Measurements from ENCODE around the gene MEGF6. TPM values are rescaled to one million over a fixed set of nuclear protein-coding genes. Genes with fewer than 3 reads are reported as not detected.

Gene MEGF6
- total and polyA plus RNA-seq, 2 donors (not counting 3 experiments of a cell fraction or from before 2014, with no cell fraction given): 22.5 to 63.7 TPM

DNA sequence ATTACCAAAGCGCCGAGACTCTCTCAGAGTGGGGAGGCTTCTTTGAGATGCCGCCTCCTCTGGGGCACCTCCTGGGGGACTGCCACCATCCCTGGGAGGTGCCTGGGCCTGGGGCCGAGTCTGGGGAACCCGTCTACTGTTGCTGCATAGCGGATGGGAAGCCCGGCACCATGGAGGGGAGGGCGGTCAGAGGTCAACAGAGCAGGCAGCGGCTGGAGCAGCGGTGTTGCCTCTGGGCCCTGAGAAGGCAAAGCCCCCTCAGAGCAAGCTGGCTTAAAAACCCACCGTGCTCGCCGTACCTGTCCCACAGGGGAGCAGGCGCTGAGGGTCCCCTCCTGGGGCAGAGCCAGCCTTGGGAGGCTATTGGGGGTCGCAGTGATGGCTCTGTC, 94.8 kb downstream of the MEGF6 start:
- intact Hi-C loops (cut with micrococcal nuclease): no loop called here
- no peak for DNase-seq (ENCODE audit: low read depth, low spot score)
- CTCF ChIA-PET: interaction anchor here (1.2 kb wide), 1 partner anchor 10 kb away, joined by 3 read pairs; no protein-coding TSS in a partner anchor
- H3K4me1 ChIP-seq (ENCODE audit: control insufficient read depth, extremely low read depth, insufficient read depth, low read length): no peaks in the 10 kb centered on the region
- TF ChIP-seq POLR2AphosphoS5 (IDR thresholded peaks at IDR 0.05; ENCODE audit: insufficient read depth, low read depth, low read length) (no peak), EZH2 (IDR thresholded peaks at IDR 0.05; ENCODE audit: borderline replicate concordance, low read depth, low read length, severe bottlenecking) (no peak), POLR2A (IDR thresholded peaks at IDR 0.05; ENCODE audit: low read depth, low read length) (no peak), MAX (IDR thresholded peaks at IDR 0.05; ENCODE audit: insufficient read depth, insufficient read length) (no peak), MYC (IDR thresholded peaks at IDR 0.05; ENCODE audit: low read depth, low read length) (no peak)
- no peak overlapping the region for H3K4me2 ChIP-seq (ENCODE audit: insufficient read depth, low read length)
- no peaks in the 10 kb centered on the region for H3K9me1 ChIP-seq (replicated peaks; ENCODE audit: control insufficient read depth, extremely low read depth, insufficient read depth, low read length)
- no peaks in the 10 kb centered on the region for H3K9me3 ChIP-seq (replicated peaks; ENCODE audit: control insufficient read depth, insufficient read depth, low read length)
- H3K79me2 ChIP-seq (ENCODE audit: control insufficient read depth, insufficient read depth, low read length): no peaks in the 10 kb centered on the region
- H3K27me3 ChIP-seq (ENCODE audit: control insufficient read depth in 2 of 2, insufficient read depth in 2 of 2, low read length in 2 of 2): no peaks in the 10 kb centered on the region
- dilution Hi-C loops (cut with MboI; ENCODE audit: extremely low pct_ligation_motif_present, low sequenced_read_pairs): no loop called here
- H3K36me3 ChIP-seq (ENCODE audit: control insufficient read depth in 2 of 2, extremely low read depth in 1 of 2, insufficient read depth in 2 of 2, low read length in 2 of 2): no peaks in the 10 kb centered on the region
- no peak overlapping the region for H3K4me3 ChIP-seq (replicated peaks in 1 of 3; ENCODE audit: insufficient read depth in 1 of 3, low read depth in 1 of 3, low read length in 3 of 3)
- no peak for FAIRE-seq
- H2AFZ ChIP-seq (ENCODE audit: low read depth, low read length): no peak overlapping the region
- H3K27ac ChIP-seq (ENCODE audit: insufficient read depth, low read depth, low read length): no peak overlapping the region
- H3K9ac ChIP-seq (replicated peaks; ENCODE audit: extremely low read depth, insufficient read depth, low read length): no peak overlapping the region
- BruUV-seq (replicated peaks): no TSS peak
- POLR2A ChIA-PET: no interaction called here
- no peaks in the 10 kb centered on the region for H4K20me1 ChIP-seq (replicated peaks; ENCODE audit: control insufficient read depth, extremely low read depth, insufficient read depth, low read length)

GRCh38 chr1:3515774-3516480, 95.4 kb downstream of the MEGF6 start:
- Histone ChIP-seq H3K27ac (ENCODE audit: insufficient read depth, low read depth, low read length) (no peak overlapping the region), H3K27me3 (ENCODE audit: control insufficient read depth in 2 of 2, insufficient read depth in 2 of 2, low read length in 2 of 2) (no peaks in the 10 kb centered on the region), H3K4me1 (ENCODE audit: control insufficient read depth, extremely low read depth, insufficient read depth, low read length) (no peaks in the 10 kb centered on the region), H3K36me3 (ENCODE audit: control insufficient read depth in 2 of 2, extremely low read depth in 1 of 2, insufficient read depth in 2 of 2, low read length in 2 of 2) (no peaks in the 10 kb centered on the region), H3K9me1 (replicated peaks; ENCODE audit: control insufficient read depth, extremely low read depth, insufficient read depth, low read length) (no peaks in the 10 kb centered on the region), H3K9me3 (replicated peaks; ENCODE audit: control insufficient read depth, insufficient read depth, low read length) (no peaks in the 10 kb centered on the region), H3K4me2 (ENCODE audit: insufficient read depth, low read length) (no peak overlapping the region), H3K4me3 (replicated peaks in 1 of 3; ENCODE audit: insufficient read depth in 1 of 3, low read depth in 1 of 3, low read length in 3 of 3) (no peak overlapping the region), H4K20me1 (replicated peaks; ENCODE audit: control insufficient read depth, extremely low read depth, insufficient read depth, low read length) (no peaks in the 10 kb centered on the region), H2AFZ (ENCODE audit: low read depth, low read length) (no peak overlapping the region), H3K9ac (replicated peaks; ENCODE audit: extremely low read depth, insufficient read depth, low read length) (no peak overlapping the region), H3K79me2 (ENCODE audit: control insufficient read depth, insufficient read depth, low read length) (no peaks in the 10 kb centered on the region)
- intact Hi-C loops (cut with micrococcal nuclease): no loop called here
- dilution Hi-C loops (cut with MboI; ENCODE audit: extremely low pct_ligation_motif_present, low sequenced_read_pairs): no loop called here
- FAIRE-seq (no peak), DNase-seq (ENCODE audit: low read depth, low spot score) (no peak)
- CTCF ChIA-PET: no interaction called here
- POLR2A ChIA-PET: no interaction called here
- BruUV-seq (replicated peaks): no TSS peak
- TF ChIP-seq POLR2A (IDR thresholded peaks at IDR 0.05; ENCODE audit: low read depth, low read length) (no peak), GATA2 (IDR thresholded peaks at IDR 0.05; ENCODE audit: insufficient read depth, insufficient read length, low read depth, low read length) (no peak), MAX (IDR thresholded peaks at IDR 0.05; ENCODE audit: insufficient read depth, insufficient read length) (no peak), FOS (IDR thresholded peaks at IDR 0.05; ENCODE audit: borderline replicate concordance, insufficient read depth, low read length) (no peak), MYC (IDR thresholded peaks at IDR 0.05; ENCODE audit: low read depth, low read length) (no peak), POLR2AphosphoS5 (IDR thresholded peaks at IDR 0.05; ENCODE audit: insufficient read depth, low read depth, low read length) (no peak), JUN (IDR thresholded peaks at IDR 0.05; ENCODE audit: borderline replicate concordance, insufficient read depth, insufficient read length, low read depth) (no peak), EZH2 (IDR thresholded peaks at IDR 0.05; ENCODE audit: borderline replicate concordance, low read depth, low read length, severe bottlenecking) (no peak)
- TF ChIP-seq, protein P1, sequence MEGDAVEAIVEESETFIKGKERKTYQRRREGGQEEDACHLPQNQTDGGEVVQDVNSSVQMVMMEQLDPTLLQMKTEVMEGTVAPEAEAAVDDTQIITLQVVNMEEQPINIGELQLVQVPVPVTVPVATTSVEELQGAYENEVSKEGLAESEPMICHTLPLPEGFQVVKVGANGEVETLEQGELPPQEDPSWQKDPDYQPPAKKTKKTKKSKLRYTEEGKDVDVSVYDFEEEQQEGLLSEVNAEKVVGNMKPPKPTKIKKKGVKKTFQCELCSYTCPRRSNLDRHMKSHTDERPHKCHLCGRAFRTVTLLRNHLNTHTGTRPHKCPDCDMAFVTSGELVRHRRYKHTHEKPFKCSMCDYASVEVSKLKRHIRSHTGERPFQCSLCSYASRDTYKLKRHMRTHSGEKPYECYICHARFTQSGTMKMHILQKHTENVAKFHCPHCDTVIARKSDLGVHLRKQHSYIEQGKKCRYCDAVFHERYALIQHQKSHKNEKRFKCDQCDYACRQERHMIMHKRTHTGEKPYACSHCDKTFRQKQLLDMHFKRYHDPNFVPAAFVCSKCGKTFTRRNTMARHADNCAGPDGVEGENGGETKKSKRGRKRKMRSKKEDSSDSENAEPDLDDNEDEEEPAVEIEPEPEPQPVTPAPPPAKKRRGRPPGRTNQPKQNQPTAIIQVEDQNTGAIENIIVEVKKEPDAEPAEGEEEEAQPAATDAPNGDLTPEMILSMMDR (IDR thresholded peaks at IDR 0.05; ENCODE audit: extremely low read depth in 1 of 2, insufficient read depth in 1 of 2, low read depth in 1 of 2, low read length in 2 of 2): no peak

All from endothelial cell of umbilical vein (primary cell).